MM.1S (cell line): ENCODE results near the gene MRPS15.

Experiments used
- DNase-seq: peaks from one replicate; pipeline ENCODE4 v3.0.0-alpha.2; 2015
- H2AFZ ChIP-seq: fragments of 300-600 bp; sonication (generic); 2 replicates; pipeline ENCODE4 v1.6.0; 2016; ENCODE audit warnings: antibody characterized with exemption, low read length
- H3F3A ChIP-seq: fragments of 300-600 bp; sonication (generic); 2 replicates; pipeline ENCODE4 v1.6.1; 2016; ENCODE audit warnings: mild to moderate bottlenecking, antibody characterized with exemption, low read length, moderate library complexity, mixed read lengths; ENCODE audit not compliant: insufficient read depth
- H3K27ac ChIP-seq: fragments of 300-600 bp; sonication (generic); 2 replicates; pipeline ENCODE4 v1.5.1; 2016; ENCODE audit warnings: mild to moderate bottlenecking, low read length
- H3K27me3 ChIP-seq: fragments of 300-600 bp; sonication (generic); replicated peaks from 2 replicates; pipeline ENCODE4 v1.6.0; 2016; ENCODE audit warnings: low read length; ENCODE audit not compliant: insufficient read depth
- H3K36me3 ChIP-seq: fragments of 300-600 bp; sonication (generic); replicated peaks from 2 replicates; pipeline ENCODE4 v1.6.1; 2016; ENCODE audit warnings: mild to moderate bottlenecking, low read length, mixed read lengths; ENCODE audit not compliant: insufficient read depth
- H3K4me1 ChIP-seq: fragments of 300-600 bp; sonication (generic); 2 replicates; pipeline ENCODE4 v1.6.1; 2016; ENCODE audit warnings: low read length, mixed read lengths
- H3K4me2 ChIP-seq: fragments of 300-600 bp; sonication (generic); 2 replicates; pipeline ENCODE4 v1.6.0; 2016; ENCODE audit warnings: low read depth, low read length
- H3K4me3 ChIP-seq: fragments of 300-600 bp; sonication (generic); 2 replicates; pipeline ENCODE4 v1.5.1; 2016; ENCODE audit warnings: low read length, mixed read lengths
- H3K79me2 ChIP-seq: fragments of 300-600 bp; sonication (generic); 2 replicates; pipeline ENCODE4 v1.6.1; 2016; ENCODE audit warnings: mixed run types, low read length, mixed read lengths
- H3K9ac ChIP-seq: fragments of 300-600 bp; sonication (generic); 2 replicates; pipeline ENCODE4 v1.6.1; 2016; ENCODE audit warnings: low read length, mixed read lengths
- H3K9me2 ChIP-seq: fragments of 300-600 bp; sonication (generic); replicated peaks from 2 replicates; pipeline ENCODE4 v1.6.1; 2016; ENCODE audit warnings: mild to moderate bottlenecking, low read length, mixed read lengths; ENCODE audit not compliant: insufficient read depth
- H3K9me3 ChIP-seq: fragments of 300-600 bp; sonication (generic); replicated peaks from 2 replicates; pipeline ENCODE4 v1.6.1; 2016; ENCODE audit warnings: mild to moderate bottlenecking, low read length, mixed read lengths; ENCODE audit not compliant: insufficient read depth
- H4K20me1 ChIP-seq: fragments of 300-600 bp; sonication (generic); 2 replicates; pipeline ENCODE4 v1.6.1; 2016; ENCODE audit warnings: mild to moderate bottlenecking, low read length, moderate library complexity, mixed read lengths; ENCODE audit not compliant: insufficient read depth
- CTCF ChIP-seq: fragments of 300-600 bp; sonication (generic); IDR thresholded peaks from 2 replicates; pipeline ENCODE4 v1.5.1; 2016; ENCODE audit warnings: antibody characterized with exemption, low read length, mixed read lengths
- EZH2 ChIP-seq: fragments of 300-600 bp; sonication (generic); optimal IDR thresholded peaks from 2 replicates; pipeline ENCODE3; 2017; ENCODE audit warnings: low read depth, mild to moderate bottlenecking, antibody characterized with exemption, low read length, mixed read lengths
- EZH2phosphoT487 ChIP-seq: fragments of 300-600 bp; sonication (generic); IDR thresholded peaks from 2 replicates; pipeline ENCODE4 v1.6.1; 2018; ENCODE audit warnings: antibody characterized with exemption, low read length

Gene MRPS15

DNA sequence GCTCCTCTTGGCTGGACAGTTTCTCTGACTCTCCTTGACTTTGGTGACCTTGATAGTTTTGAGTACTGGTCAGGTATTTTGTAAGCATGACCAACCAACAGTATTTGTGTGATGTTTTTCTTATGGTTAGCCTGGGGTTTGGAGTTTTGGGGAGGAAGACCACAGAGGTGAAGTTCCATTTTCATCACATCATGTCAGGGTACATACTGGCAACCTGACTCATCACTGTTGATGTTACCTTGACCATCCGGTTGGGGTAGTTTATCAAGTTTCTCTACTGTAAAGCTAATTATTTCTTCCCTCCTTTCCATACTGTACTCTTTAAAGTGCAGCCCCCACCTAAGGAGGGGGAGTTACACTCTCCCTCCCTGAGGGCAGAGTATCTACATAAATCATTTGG lies 27.4 kb downstream of the MRPS15 start:
- Histone ChIP-seq H3K4me1 (peaks cover 8% of the 10 kb centered on the region), H3K9me2 (no peaks in the 10 kb centered on the region), H2AFZ (no peak overlapping the region), H3K4me3 (no peak overlapping the region), H3K36me3 (no peaks in the 10 kb centered on the region), H3K79me2 (no peaks in the 10 kb centered on the region), H3K4me2 (peak overlapping the region; percentile 39), H3K9me3 (no peaks in the 10 kb centered on the region), H3K27ac (peak overlapping the region; percentile 64; the same call in 1 of the 2 replicates), H3K9ac (no peak overlapping the region), H3F3A (no peaks in the 10 kb centered on the region), H4K20me1 (no peaks in the 10 kb centered on the region), H3K27me3 (no peaks in the 10 kb centered on the region)
- TF ChIP-seq EZH2 (no peak), CTCF (no peak), EZH2phosphoT487 (no peak)
- DNase-seq = peak; percentile 57

DNA sequence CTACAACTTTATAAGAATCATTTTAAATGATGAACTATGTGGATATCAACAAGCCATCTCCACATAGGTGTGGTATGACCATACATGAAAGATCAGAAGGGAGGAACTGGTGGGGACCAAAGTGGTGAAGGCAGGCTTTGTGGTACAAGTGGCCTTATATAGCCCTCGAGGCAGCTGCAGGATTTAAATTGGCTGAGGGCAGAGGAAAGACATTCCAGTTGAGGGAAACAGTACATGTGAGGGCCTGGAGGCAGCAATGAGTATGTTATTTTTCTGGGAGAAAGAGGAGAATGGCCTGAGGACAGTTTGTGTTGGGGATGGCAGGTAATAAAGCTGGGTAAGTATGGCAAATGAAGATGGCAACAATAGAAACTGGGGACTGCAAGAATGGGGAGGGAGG lies 31.1 kb downstream of the MRPS15 start:
- Histone ChIP-seq H3K9me2 (no peaks in the 10 kb centered on the region), H2AFZ (no peak overlapping the region), H3K27ac (no peak overlapping the region), H3K4me1 (peaks cover 8% of the 10 kb centered on the region), H3K9ac (no peak overlapping the region), H3F3A (no peaks in the 10 kb centered on the region), H3K36me3 (no peaks in the 10 kb centered on the region), H3K79me2 (no peaks in the 10 kb centered on the region), H4K20me1 (no peaks in the 10 kb centered on the region), H3K4me3 (no peak overlapping the region), H3K9me3 (no peaks in the 10 kb centered on the region), H3K4me2 (no peak overlapping the region), H3K27me3 (no peaks in the 10 kb centered on the region)
- DNase-seq = no peak
- TF ChIP-seq CTCF (no peak), EZH2phosphoT487 (no peak), EZH2 (no peak)

GRCh38 chr1:36432616-36433015 lies 31.6 kb downstream of the MRPS15 start:
- Histone ChIP-seq H3K79me2 (no peaks in the 10 kb centered on the region), H3K27ac (no peak overlapping the region), H3K4me2 (no peak overlapping the region), H3K4me1 (peaks cover 8% of the 10 kb centered on the region), H3F3A (no peaks in the 10 kb centered on the region), H3K9me2 (no peaks in the 10 kb centered on the region), H3K27me3 (no peaks in the 10 kb centered on the region), H3K9me3 (no peaks in the 10 kb centered on the region), H3K4me3 (no peak overlapping the region), H2AFZ (no peak overlapping the region), H4K20me1 (no peaks in the 10 kb centered on the region), H3K36me3 (no peaks in the 10 kb centered on the region), H3K9ac (no peak overlapping the region)
- TF ChIP-seq EZH2phosphoT487 (no peak), CTCF (no peak), EZH2 (no peak)
- DNase-seq = no peak
